Transverse colon (tissue), 4 donors: Measurements from ENCODE around the gene TRPT1. TPM values are rescaled to one million over a fixed set of nuclear protein-coding genes. Genes with fewer than 3 reads are reported as not detected.

Experiments used
- total RNA-seq, 4 donors: library from RNA; depleted of rRNA; stranded (reverse); fragments of >200 nt; gene quantifications; one replicate each; pipeline ENCODE4 v1.1.0, GENCODE V29; 2016

The TRPT1 gene
- total RNA-seq, 4 donors from 2014 or later = 82.4 to 113 (median 99.1) TPM

Other genes starting within 250 kb of the TRPT1 start
- 100 to 1,000 TPM in 1 of 4 donors, 10 to 100 TPM in 3; 52.7 to 114 (median 79.4) TPM for gene OTUB1, start 239.7 kb downstream of the TRPT1 start, total RNA-seq
- gene FLRT1, start 190.3 kb downstream of the TRPT1 start, total RNA-seq = 1 to 10 TPM in 2 of 4 donors, under 1 TPM in 2; 0.32 to 1.4 (median 0.90) TPM
- gene MACROD1, start 60.1 kb downstream of the TRPT1 start, total RNA-seq = 10 to 100 TPM; 42.9 to 50.7 (median 50.1) TPM
- gene STIP1, start 40.0 kb downstream of the TRPT1 start, total RNA-seq = 100 to 1,000 TPM in 1 of 4 donors, 10 to 100 TPM in 3; 45.3 to 181 (median 65.9) TPM
- 10 to 100 TPM; 14.6 to 63.3 (median 28.6) TPM for gene FERMT3, start 19.5 kb downstream of the TRPT1 start, total RNA-seq
- gene NUDT22, start 88 bp upstream of the TRPT1 start, total RNA-seq = 100 to 1,000 TPM in 3 of 4 donors, 10 to 100 TPM in 1; 84.0 to 215 (median 127) TPM
- 100 to 1,000 TPM in 1 of 4 donors, 10 to 100 TPM in 3; 52.6 to 214 (median 76.0) TPM for gene DNAJC4, start 4.4 kb upstream of the TRPT1 start, total RNA-seq
- 10 to 100 TPM; 34.0 to 84.9 (median 36.8) TPM for gene VEGFB, start 8.4 kb upstream of the TRPT1 start, total RNA-seq
- gene FKBP2, start 14.9 kb upstream of the TRPT1 start, total RNA-seq = 100 to 1,000 TPM in 2 of 4 donors, 10 to 100 TPM in 2; 63.6 to 203 (median 102) TPM
- gene PPP1R14B, start 20.8 kb upstream of the TRPT1 start, total RNA-seq = 10 to 100 TPM; 62.8 to 80.4 (median 73.2) TPM
- 100 to 1,000 TPM in 2 of 4 donors, 10 to 100 TPM in 2; 64.5 to 115 (median 91.2) TPM for gene PLCB3, start 25.3 kb upstream of the TRPT1 start, total RNA-seq
- gene BAD, start 58.5 kb upstream of the TRPT1 start, total RNA-seq = 100 to 1,000 TPM in 3 of 4 donors, 10 to 100 TPM in 1; 93.9 to 154 (median 139) TPM
- 10 to 100 TPM in 3 of 4 donors, 1 to 10 TPM in 1; 6.4 to 35.2 (median 27.4) TPM for gene GPR137, start 59.7 kb upstream of the TRPT1 start, total RNA-seq
- under 1 TPM in 1 of 4 donors, not detected in 3; 0.27 TPM for gene KCNK4, start 65.1 kb upstream of the TRPT1 start, total RNA-seq
- gene CATSPERZ, start 74.2 kb upstream of the TRPT1 start, total RNA-seq = 10 to 100 TPM in 1 of 4 donors, not detected in 3; 20.9 TPM
- 100 to 1,000 TPM; 142 to 272 (median 221) TPM for gene ESRRA, start 79.3 kb upstream of the TRPT1 start, total RNA-seq
- 10 to 100 TPM; 59.1 to 99.9 (median 82.7) TPM for gene TRMT112, start 91.4 kb upstream of the TRPT1 start, total RNA-seq
- 100 to 1,000 TPM; 152 to 381 (median 265) TPM for gene PRDX5, start 91.9 kb upstream of the TRPT1 start, total RNA-seq
- gene CCDC88B, start 114.0 kb upstream of the TRPT1 start, total RNA-seq = 100 to 1,000 TPM in 1 of 4 donors, 10 to 100 TPM in 3; 24.8 to 203 (median 47.1) TPM
- 10 to 100 TPM; 14.5 to 86.0 (median 34.5) TPM for gene RPS6KA4, start 133.0 kb upstream of the TRPT1 start, total RNA-seq